ENCODE measurements around the gene PPIB.

PPIB gene

GRCh38 chr15:64158363-64159134 lies 4.3 kb downstream of the PPIB start:
- no peak for DNase-seq

GRCh38 chr15:64157599-64158125 lies 5.2 kb downstream of the PPIB start:
- no peak for DNase-seq

- no peak for DNase-seq
These were observed 6.0 kb downstream of the PPIB start for GRCh38 chr15:64156652-64157331.

- no peak for DNase-seq
These were observed 6.8 kb downstream of the PPIB start for GRCh38 chr15:64155802-64156651.

- DNase-seq, result peak; percentile 61 to 96 (median 85)
These were observed 9.1 kb downstream of the PPIB start for GRCh38 chr15:64153480-64154367.

- DNase-seq, result no peak
These were observed 10.1 kb downstream of the PPIB start for GRCh38 chr15:64152507-64153387.

GRCh38 chr15:64151727-64152506 lies 10.9 kb downstream of the PPIB start, which contains the start of gene SNX22:
SNX22 (plus strand) TSS chr15:64151731; CDS start chr15:64151776, 45 bp downstream.
- peak in 1 of 56 donors; percentile 44 for DNase-seq

- peak in 6 of 56 donors; percentile 22 to 43 (median 36) for DNase-seq
These were observed 12.8 kb downstream of the PPIB start for GRCh38 chr15:64149893-64150578.

GRCh38 chr15:64149424-64149823 lies 13.4 kb downstream of the PPIB start:
- DNase-seq, result peak in 3 of 56 donors; percentile 17 to 31 (median 27)

- no peak for DNase-seq
These were observed 14.2 kb downstream of the PPIB start for GRCh38 chr15:64148581-64148980.

- no peak for DNase-seq
These were observed 14.7 kb downstream of the PPIB start for GRCh38 chr15:64148168-64148567.

GRCh38 chr15:64146885-64147681 lies 15.7 kb downstream of the PPIB start:
- peak in 32 of 56 donors; percentile 17 to 68 (median 53) for DNase-seq

GRCh38 chr15:64146520-64146884 lies 16.3 kb downstream of the PPIB start:
- DNase-seq, result no peak

GRCh38 chr15:64146041-64146440 lies 16.8 kb downstream of the PPIB start:
- peak in 2 of 56 donors; percentile 28 to 32 for DNase-seq

- DNase-seq, result peak in 22 of 56 donors; percentile 26 to 73 (median 44)
These were observed 18.1 kb downstream of the PPIB start for GRCh38 chr15:64144565-64145281.

GRCh38 chr15:64144192-64144564 lies 18.6 kb downstream of the PPIB start:
- DNase-seq, result no peak
